B cell (primary cell): ENCODE results near the gene SYTL2.

Experiments
- CTCF ChIP-seq: fragments of 200-600 bp; IDR thresholded peaks from one replicate; pipeline ENCODE4 v1.8.0; 2022; ENCODE audit warnings: antibody characterized with exemption, mild to moderate bottlenecking
- EZH2 ChIP-seq: IDR thresholded peaks from 2 replicates; pipeline ENCODE4 v1.6.1; 2012; ENCODE audit warnings: borderline replicate concordance, low read depth, mild to moderate bottlenecking, moderate library complexity, low read length; ENCODE audit not compliant: insufficient read depth, poor library complexity, severe bottlenecking

GRCh38 chr11:85756401-85757200, 54.3 kb downstream of the SYTL2 start:
- TF ChIP-seq CTCF (no peak), EZH2 (no peak)
